Osteoblast (primary cell): Measurements from ENCODE around the gene BMP2K. TPM values are rescaled to one million over a fixed set of nuclear protein-coding genes. Genes with fewer than 3 reads are reported as not detected.

Source experiments
- small RNA-seq: library from RNA; depleted of rRNA; stranded (forward); fragments of <200 nt; gene quantifications from one replicate; pipeline ENCODE3, GENCODE V24; 2012
- total RNA-seq: library from RNA; depleted of rRNA; stranded (reverse); fragments of >200 nt; gene quantifications from 2 replicates; pipeline ENCODE4 v1.2.3, GENCODE V29; 2012

Gene BMP2K
- total RNA-seq, 1 donor, result 61.2 TPM

Small RNA genes within 50 kb of the gene (small RNA-seq; reads per million reads assigned to genes)
- gene AC098818.1 (not detected), gene MIR5096 (not detected), gene RN7SL127P (not detected)

Other genes with a start within 250 kb of the BMP2K start
- 2.1 and 2.9 TPM in 2 replicates for gene ANXA3, start 224.6 kb upstream of the BMP2K start, total RNA-seq
- gene PAQR3, start 163.1 kb downstream of the BMP2K start, total RNA-seq, result 13.8 and 16.6 TPM in 2 replicates